Measurements from ENCODE around the gene TLK1. TPM values are rescaled to one million over a fixed set of nuclear protein-coding genes. Genes with fewer than 3 reads are reported as not detected.

The TLK1 gene
- total and polyA plus RNA-seq, 2 experiments from 2014 or later: 41.2 to 45.0 TPM

DNA sequence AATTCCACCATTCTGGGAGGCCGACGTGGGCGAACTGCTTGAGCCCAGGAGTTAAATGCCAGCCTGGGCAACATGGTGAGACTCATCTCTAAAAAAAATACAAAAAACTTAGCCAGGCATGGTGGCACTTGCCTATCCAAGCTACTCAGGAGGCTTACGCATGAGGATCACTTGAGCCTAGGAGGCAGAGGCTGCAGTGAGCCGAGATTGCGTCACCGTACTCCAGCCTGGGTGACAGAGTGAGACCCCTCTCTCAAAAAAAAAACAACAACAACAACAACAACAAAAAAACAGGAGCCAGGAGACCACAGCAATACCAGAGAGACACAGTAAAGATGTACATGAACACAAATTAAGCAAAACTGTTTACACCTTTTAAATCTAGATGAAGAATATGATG lies 52.9 kb downstream of the TLK1 start (continued):
- TF ChIP-seq, protein P1, sequence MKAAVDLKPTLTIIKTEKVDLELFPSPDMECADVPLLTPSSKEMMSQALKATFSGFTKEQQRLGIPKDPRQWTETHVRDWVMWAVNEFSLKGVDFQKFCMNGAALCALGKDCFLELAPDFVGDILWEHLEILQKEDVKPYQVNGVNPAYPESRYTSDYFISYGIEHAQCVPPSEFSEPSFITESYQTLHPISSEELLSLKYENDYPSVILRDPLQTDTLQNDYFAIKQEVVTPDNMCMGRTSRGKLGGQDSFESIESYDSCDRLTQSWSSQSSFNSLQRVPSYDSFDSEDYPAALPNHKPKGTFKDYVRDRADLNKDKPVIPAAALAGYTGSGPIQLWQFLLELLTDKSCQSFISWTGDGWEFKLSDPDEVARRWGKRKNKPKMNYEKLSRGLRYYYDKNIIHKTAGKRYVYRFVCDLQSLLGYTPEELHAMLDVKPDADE (IDR thresholded peaks at IDR 0.05): no peak
- TF ChIP-seq, protein P2, sequence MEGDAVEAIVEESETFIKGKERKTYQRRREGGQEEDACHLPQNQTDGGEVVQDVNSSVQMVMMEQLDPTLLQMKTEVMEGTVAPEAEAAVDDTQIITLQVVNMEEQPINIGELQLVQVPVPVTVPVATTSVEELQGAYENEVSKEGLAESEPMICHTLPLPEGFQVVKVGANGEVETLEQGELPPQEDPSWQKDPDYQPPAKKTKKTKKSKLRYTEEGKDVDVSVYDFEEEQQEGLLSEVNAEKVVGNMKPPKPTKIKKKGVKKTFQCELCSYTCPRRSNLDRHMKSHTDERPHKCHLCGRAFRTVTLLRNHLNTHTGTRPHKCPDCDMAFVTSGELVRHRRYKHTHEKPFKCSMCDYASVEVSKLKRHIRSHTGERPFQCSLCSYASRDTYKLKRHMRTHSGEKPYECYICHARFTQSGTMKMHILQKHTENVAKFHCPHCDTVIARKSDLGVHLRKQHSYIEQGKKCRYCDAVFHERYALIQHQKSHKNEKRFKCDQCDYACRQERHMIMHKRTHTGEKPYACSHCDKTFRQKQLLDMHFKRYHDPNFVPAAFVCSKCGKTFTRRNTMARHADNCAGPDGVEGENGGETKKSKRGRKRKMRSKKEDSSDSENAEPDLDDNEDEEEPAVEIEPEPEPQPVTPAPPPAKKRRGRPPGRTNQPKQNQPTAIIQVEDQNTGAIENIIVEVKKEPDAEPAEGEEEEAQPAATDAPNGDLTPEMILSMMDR (conservative IDR thresholded peaks at IDR 0.05; ENCODE audit: low read depth in 2 of 2): no peak

DNA sequence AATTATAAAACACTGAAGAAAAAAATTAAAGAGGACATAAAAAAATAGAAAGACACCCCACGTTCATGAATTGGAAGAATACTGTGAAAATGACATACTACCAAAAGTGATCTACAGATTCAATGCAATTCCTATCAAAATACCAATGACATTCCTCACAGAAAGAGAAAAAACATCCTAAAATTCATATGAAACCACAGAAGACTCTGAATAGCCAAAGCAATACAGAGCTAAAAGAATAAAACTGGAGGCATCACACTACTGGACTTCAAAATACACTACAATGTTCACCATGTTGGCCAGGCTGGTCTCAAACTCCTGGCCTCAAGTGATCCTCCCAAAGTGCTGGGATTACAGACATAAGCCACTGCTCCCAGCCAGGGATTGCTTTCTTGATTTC lies 56.3 kb downstream of the TLK1 start:
- Histone ChIP-seq H2AFZ (no peak overlapping the region), H3K4me2 (no peak overlapping the region), H3K9me2 (ENCODE audit: insufficient read depth) (no peaks in the 10 kb centered on the region), H3F3A (replicated peaks; ENCODE audit: low read depth) (no peaks in the 10 kb centered on the region), H3K36me3 (ENCODE audit: insufficient read depth) (no peaks in the 10 kb centered on the region), H3K27me3 (ENCODE audit: insufficient read depth) (no peaks in the 10 kb centered on the region), H4K20me1 (replicated peaks; ENCODE audit: insufficient read depth) (peaks cover 14% of the 10 kb centered on the region), H3K4me3 (no peak overlapping the region), H3K4me1 (ENCODE audit: insufficient read depth) (peaks cover 7% of the 10 kb centered on the region), H3K79me2 (replicated peaks; ENCODE audit: insufficient read depth) (peaks cover 99% of the 10 kb centered on the region), H3K27ac (ENCODE audit: low read depth) (peak overlapping the region; percentile 56; the same call in 1 of the 2 replicates)
- H3K9me3 Mint-ChIP-seq: peaks cover 2% of the 10 kb centered on the region; the same call in 2 of the 3 replicates
- no peak overlapping the region; the same call in 1 of the 2 replicates for H3K27ac Mint-ChIP-seq
- H3K4me1 Mint-ChIP-seq: peaks cover 28% of the 10 kb centered on the region
- ATAC-seq (no peak), DNase-seq (ENCODE audit: low spot score) (no peak)
- H3K36me3 Mint-ChIP-seq (ENCODE audit: low read depth): peaks cover 21% of the 10 kb centered on the region; the same call in 2 of the 3 replicates
- H3K4me3 Mint-ChIP-seq: no peak overlapping the region
- peaks cover 3% of the 10 kb centered on the region for H3K27me3 Mint-ChIP-seq (ENCODE audit: insufficient read depth, low read depth, poor library complexity)
- TF ChIP-seq POLR2AphosphoS5 (IDR thresholded peaks at IDR 0.05; ENCODE audit: low read depth) (no peak), EZH2 (IDR thresholded peaks at IDR 0.05; ENCODE audit: low read depth, unreplicated experiment) (no peak), ZNF114 (CRISPR knock-in tag; IDR thresholded peaks at IDR 0.05) (no peak), NANOG (IDR thresholded peaks at IDR 0.05; ENCODE audit: borderline replicate concordance) (no peak), STAT1 (IDR thresholded peaks at IDR 0.05; ENCODE audit: unreplicated experiment) (no peak)
- TF ChIP-seq, protein P2 (conservative IDR thresholded peaks at IDR 0.05; ENCODE audit: low read depth in 2 of 2): no peak
- TF ChIP-seq, protein P3, sequence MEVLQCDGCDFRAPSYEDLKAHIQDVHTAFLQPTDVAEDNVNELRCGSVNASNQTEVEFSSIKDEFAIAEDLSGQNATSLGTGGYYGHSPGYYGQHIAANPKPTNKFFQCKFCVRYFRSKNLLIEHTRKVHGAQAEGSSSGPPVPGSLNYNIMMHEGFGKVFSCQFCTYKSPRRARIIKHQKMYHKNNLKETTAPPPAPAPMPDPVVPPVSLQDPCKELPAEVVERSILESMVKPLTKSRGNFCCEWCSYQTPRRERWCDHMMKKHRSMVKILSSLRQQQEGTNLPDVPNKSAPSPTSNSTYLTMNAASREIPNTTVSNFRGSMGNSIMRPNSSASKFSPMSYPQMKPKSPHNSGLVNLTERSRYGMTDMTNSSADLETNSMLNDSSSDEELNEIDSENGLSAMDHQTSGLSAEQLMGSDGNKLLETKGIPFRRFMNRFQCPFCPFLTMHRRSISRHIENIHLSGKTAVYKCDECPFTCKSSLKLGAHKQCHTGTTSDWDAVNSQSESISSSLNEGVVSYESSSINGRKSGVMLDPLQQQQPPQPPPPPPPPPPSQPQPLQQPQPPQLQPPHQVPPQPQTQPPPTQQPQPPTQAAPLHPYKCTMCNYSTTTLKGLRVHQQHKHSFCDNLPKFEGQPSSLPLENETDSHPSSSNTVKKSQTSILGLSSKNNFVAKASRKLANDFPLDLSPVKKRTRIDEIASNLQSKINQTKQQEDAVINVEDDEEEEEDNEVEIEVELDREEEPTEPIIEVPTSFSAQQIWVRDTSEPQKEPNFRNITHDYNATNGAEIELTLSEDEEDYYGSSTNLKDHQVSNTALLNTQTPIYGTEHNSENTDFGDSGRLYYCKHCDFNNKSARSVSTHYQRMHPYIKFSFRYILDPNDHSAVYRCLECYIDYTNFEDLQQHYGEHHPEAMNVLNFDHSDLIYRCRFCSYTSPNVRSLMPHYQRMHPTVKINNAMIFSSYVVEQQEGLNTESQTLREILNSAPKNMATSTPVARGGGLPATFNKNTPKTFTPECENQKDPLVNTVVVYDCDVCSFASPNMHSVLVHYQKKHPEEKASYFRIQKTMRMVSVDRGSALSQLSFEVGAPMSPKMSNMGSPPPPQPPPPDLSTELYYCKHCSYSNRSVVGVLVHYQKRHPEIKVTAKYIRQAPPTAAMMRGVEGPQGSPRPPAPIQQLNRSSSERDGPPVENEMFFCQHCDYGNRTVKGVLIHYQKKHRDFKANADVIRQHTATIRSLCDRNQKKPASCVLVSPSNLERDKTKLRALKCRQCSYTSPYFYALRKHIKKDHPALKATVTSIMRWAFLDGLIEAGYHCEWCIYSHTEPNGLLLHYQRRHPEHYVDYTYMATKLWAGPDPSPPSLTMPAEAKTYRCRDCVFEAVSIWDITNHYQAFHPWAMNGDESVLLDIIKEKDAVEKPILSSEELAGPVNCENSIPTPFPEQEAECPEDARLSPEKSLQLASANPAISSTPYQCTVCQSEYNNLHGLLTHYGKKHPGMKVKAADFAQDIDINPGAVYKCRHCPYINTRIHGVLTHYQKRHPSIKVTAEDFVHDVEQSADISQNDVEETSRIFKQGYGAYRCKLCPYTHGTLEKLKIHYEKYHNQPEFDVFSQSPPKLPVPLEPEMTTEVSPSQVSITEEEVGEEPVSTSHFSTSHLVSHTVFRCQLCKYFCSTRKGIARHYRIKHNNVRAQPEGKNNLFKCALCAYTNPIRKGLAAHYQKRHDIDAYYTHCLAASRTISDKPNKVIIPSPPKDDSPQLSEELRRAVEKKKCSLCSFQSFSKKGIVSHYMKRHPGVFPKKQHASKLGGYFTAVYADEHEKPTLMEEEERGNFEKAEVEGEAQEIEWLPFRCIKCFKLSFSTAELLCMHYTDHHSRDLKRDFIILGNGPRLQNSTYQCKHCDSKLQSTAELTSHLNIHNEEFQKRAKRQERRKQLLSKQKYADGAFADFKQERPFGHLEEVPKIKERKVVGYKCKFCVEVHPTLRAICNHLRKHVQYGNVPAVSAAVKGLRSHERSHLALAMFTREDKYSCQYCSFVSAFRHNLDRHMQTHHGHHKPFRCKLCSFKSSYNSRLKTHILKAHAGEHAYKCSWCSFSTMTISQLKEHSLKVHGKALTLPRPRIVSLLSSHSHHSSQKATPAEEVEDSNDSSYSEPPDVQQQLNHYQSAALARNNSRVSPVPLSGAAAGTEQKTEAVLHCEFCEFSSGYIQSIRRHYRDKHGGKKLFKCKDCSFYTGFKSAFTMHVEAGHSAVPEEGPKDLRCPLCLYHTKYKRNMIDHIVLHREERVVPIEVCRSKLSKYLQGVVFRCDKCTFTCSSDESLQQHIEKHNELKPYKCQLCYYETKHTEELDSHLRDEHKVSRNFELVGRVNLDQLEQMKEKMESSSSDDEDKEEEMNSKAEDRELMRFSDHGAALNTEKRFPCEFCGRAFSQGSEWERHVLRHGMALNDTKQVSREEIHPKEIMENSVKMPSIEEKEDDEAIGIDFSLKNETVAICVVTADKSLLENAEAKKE (CRISPR knock-in tag; IDR thresholded peaks at IDR 0.05): no peak
- TF ChIP-seq, protein P4, sequence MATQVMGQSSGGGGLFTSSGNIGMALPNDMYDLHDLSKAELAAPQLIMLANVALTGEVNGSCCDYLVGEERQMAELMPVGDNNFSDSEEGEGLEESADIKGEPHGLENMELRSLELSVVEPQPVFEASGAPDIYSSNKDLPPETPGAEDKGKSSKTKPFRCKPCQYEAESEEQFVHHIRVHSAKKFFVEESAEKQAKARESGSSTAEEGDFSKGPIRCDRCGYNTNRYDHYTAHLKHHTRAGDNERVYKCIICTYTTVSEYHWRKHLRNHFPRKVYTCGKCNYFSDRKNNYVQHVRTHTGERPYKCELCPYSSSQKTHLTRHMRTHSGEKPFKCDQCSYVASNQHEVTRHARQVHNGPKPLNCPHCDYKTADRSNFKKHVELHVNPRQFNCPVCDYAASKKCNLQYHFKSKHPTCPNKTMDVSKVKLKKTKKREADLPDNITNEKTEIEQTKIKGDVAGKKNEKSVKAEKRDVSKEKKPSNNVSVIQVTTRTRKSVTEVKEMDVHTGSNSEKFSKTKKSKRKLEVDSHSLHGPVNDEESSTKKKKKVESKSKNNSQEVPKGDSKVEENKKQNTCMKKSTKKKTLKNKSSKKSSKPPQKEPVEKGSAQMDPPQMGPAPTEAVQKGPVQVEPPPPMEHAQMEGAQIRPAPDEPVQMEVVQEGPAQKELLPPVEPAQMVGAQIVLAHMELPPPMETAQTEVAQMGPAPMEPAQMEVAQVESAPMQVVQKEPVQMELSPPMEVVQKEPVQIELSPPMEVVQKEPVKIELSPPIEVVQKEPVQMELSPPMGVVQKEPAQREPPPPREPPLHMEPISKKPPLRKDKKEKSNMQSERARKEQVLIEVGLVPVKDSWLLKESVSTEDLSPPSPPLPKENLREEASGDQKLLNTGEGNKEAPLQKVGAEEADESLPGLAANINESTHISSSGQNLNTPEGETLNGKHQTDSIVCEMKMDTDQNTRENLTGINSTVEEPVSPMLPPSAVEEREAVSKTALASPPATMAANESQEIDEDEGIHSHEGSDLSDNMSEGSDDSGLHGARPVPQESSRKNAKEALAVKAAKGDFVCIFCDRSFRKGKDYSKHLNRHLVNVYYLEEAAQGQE (IDR thresholded peaks at IDR 0.05; ENCODE audit: unreplicated experiment): no peak
